ENCODE measurements around the gene GMPS. TPM values are rescaled to one million over a fixed set of nuclear protein-coding genes. Genes with fewer than 3 reads are reported as not detected.
"Not testable (repeated sequence)": the region's sequence is repeated elsewhere in the genome, so short reads cannot be mapped to it uniquely, and the experiment has no call there.

GMPS gene
- total and polyA plus RNA-seq, 9 of the 15 experiments (the other 6 are each of a cell fraction or from before 2014, with no cell fraction given): 73.7 to 282 (median 156) TPM

DNA sequence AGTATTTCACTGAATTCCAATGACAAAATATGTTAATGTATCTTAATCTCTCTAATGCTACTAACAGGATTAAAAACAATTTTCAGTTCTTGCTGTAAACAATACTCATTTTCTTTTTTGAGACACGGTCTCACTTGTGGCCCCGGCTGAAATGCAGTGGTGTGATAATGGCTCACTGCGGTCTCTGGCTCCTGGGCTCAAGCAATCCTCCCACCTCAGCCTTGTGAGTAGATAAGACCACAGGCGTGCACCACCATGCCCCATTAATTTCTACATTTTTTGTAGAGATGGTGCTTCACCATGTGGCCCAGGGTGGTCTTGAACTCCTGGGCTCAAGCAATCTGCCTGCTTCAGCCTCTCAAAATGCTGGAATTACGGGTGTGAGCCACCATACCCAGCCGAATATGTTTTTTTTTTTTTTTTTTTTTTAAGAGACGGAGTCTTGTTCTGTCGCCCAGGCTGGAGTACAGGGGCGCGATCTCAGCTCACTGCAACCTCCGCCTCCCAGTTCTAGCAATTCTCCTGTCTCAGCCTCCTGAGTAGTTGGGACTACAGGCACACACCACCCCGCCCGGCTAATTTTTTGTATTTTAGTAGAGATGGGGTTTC is 41.9 kb upstream of the GMPS start (continued):
- TF ChIP-seq, protein P1, sequence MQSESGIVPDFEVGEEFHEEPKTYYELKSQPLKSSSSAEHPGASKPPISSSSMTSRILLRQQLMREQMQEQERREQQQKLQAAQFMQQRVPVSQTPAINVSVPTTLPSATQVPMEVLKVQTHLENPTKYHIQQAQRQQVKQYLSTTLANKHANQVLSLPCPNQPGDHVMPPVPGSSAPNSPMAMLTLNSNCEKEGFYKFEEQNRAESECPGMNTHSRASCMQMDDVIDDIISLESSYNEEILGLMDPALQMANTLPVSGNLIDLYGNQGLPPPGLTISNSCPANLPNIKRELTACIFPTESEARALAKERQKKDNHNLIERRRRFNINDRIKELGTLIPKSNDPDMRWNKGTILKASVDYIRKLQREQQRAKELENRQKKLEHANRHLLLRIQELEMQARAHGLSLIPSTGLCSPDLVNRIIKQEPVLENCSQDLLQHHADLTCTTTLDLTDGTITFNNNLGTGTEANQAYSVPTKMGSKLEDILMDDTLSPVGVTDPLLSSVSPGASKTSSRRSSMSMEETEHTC (IDR thresholded peaks at IDR 0.05): peak; percentile 76
- TF ChIP-seq TEAD4 (IDR thresholded peaks at IDR 0.05; ENCODE audit: low read length): peak; percentile 86
- not testable (repeated sequence) for TF ChIP-seq TEAD4 (CRISPR knock-in tag; IDR thresholded peaks at IDR 0.05; ENCODE audit: borderline replicate concordance); ATF1 (CRISPR knock-in tag; IDR thresholded peaks at IDR 0.05)
- TF ChIP-seq, protein P2, sequence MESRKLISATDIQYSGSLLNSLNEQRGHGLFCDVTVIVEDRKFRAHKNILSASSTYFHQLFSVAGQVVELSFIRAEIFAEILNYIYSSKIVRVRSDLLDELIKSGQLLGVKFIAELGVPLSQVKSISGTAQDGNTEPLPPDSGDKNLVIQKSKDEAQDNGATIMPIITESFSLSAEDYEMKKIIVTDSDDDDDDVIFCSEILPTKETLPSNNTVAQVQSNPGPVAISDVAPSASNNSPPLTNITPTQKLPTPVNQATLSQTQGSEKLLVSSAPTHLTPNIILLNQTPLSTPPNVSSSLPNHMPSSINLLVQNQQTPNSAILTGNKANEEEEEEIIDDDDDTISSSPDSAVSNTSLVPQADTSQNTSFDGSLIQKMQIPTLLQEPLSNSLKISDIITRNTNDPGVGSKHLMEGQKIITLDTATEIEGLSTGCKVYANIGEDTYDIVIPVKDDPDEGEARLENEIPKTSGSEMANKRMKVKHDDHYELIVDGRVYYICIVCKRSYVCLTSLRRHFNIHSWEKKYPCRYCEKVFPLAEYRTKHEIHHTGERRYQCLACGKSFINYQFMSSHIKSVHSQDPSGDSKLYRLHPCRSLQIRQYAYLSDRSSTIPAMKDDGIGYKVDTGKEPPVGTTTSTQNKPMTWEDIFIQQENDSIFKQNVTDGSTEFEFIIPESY (CRISPR knock-in tag; IDR thresholded peaks at IDR 0.05): peak; percentile 32; the same call in 1 of the 2 replicates
- peak; percentile 48; the same call in 1 of the 2 replicates for TF ChIP-seq NCOR1 (IDR thresholded peaks at IDR 0.05)
- peak; percentile 52 for TF ChIP-seq GATA2 (CRISPR knock-in tag; IDR thresholded peaks at IDR 0.05)
- TF ChIP-seq, protein P3, sequence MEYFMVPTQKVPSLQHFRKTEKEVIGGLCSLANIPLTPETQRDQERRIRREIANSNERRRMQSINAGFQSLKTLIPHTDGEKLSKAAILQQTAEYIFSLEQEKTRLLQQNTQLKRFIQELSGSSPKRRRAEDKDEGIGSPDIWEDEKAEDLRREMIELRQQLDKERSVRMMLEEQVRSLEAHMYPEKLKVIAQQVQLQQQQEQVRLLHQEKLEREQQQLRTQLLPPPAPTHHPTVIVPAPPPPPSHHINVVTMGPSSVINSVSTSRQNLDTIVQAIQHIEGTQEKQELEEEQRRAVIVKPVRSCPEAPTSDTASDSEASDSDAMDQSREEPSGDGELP (CRISPR knock-in tag; IDR thresholded peaks at IDR 0.05; ENCODE audit: borderline replicate concordance): peak; percentile 51; the same call in 1 of the 2 replicates
- TF ChIP-seq JUND (IDR thresholded peaks at IDR 0.05; ENCODE audit: borderline replicate concordance, low read depth, low read length): peak; percentile 56; the same call in 1 of the 2 replicates
- TF ChIP-seq JUND (tag; IDR thresholded peaks at IDR 0.05; ENCODE audit: borderline replicate concordance, low read depth, low read length): peak; percentile 37; the same call in 1 of the 3 replicates
- TF ChIP-seq DPF2 (IDR thresholded peaks at IDR 0.05): peak; percentile 84
- peak; percentile 39; the same call in 1 of the 2 replicates for TF ChIP-seq SMARCA5 (IDR thresholded peaks at IDR 0.05)
- TF ChIP-seq YY1 (IDR thresholded peaks at IDR 0.05; ENCODE audit: borderline replicate concordance in 1 of 3, control insufficient read depth in 1 of 3, extremely low read depth in 1 of 3, insufficient read depth in 3 of 3, insufficient read length in 1 of 3, insufficient replicate concordance in 2 of 3, low read depth in 1 of 3, low read length in 2 of 3): peak in 1 of 3 experiments; percentile 57
- TF ChIP-seq MTA2 (IDR thresholded peaks at IDR 0.05; ENCODE audit: low read depth): peak; percentile 42; the same call in 1 of the 2 replicates
- TF ChIP-seq ZBED1 (IDR thresholded peaks at IDR 0.05): peak; percentile 43; the same call in 1 of the 2 replicates
- TF ChIP-seq MBD2 (IDR thresholded peaks at IDR 0.05; ENCODE audit: borderline replicate concordance, low read depth): peak; percentile 60; the same call in 1 of the 2 replicates
- TF ChIP-seq, protein P4, sequence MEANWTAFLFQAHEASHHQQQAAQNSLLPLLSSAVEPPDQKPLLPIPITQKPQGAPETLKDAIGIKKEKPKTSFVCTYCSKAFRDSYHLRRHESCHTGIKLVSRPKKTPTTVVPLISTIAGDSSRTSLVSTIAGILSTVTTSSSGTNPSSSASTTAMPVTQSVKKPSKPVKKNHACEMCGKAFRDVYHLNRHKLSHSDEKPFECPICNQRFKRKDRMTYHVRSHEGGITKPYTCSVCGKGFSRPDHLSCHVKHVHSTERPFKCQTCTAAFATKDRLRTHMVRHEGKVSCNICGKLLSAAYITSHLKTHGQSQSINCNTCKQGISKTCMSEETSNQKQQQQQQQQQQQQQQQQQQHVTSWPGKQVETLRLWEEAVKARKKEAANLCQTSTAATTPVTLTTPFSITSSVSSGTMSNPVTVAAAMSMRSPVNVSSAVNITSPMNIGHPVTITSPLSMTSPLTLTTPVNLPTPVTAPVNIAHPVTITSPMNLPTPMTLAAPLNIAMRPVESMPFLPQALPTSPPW (CRISPR knock-in tag; IDR thresholded peaks at IDR 0.05): peak; percentile 40
- TF ChIP-seq TRIM24 (IDR thresholded peaks at IDR 0.05): peak; percentile 46 to 47; a peak in 2 of 4 replicates
- peak; percentile 81 for TF ChIP-seq KLF16 (IDR thresholded peaks at IDR 0.05)
- peak; percentile 25; the same call in 1 of the 2 replicates for TF ChIP-seq ATF1 (tag; IDR thresholded peaks at IDR 0.05)
- peak; percentile 78; the same call in 1 of the 2 replicates for TF ChIP-seq EP300 (IDR thresholded peaks at IDR 0.05; ENCODE audit: low read length)
- TF ChIP-seq ARID1B (IDR thresholded peaks at IDR 0.05): peak; percentile 84
- TF ChIP-seq CBX3 (IDR thresholded peaks at IDR 0.05; ENCODE audit: borderline replicate concordance in 1 of 2, low read length in 2 of 2): peak in 1 of 2 experiments; percentile 34; a peak in 1 of 3 replicates
- peak; percentile 22 to 55; a peak in 1 of 4 replicates for TF ChIP-seq ARNT (IDR thresholded peaks at IDR 0.05)
- peak; percentile 60; the same call in 1 of the 2 replicates for TF ChIP-seq RNF2 (IDR thresholded peaks at IDR 0.05)

Data from K562 (cell line).